H1 (cell line): Measurements from ENCODE around the gene USP17L11. TPM values are rescaled to one million over a fixed set of nuclear protein-coding genes. Genes with fewer than 3 reads are reported as not detected.
"Not testable (repeated sequence)": the region's sequence is repeated elsewhere in the genome, so short reads cannot be mapped to it uniquely, and the experiment has no call there.

ENCODE experiments used
- CTCF ChIA-PET: fragments of 300-600 bp; sonication (Branson Sonifier 250); formaldehyde crosslinking; loops from one replicate; lab custom pipeline; 2021; ENCODE audit not compliant: partially characterized antibody; lab: Charles Lee
- POLR2A ChIA-PET: fragments of 300-600 bp; sonication (Branson Sonifier 250); formaldehyde crosslinking; loops from one replicate; lab custom pipeline; 2021; ENCODE audit warnings: inconsistent platforms; ENCODE audit not compliant: partially characterized antibody; lab: Charles Lee
- DNase-seq, 2 experiments: peaks; one replicate each; pipeline versions ENCODE4 v3.0.0 to v3.0.0-alpha.2; 2010 to 2022; ENCODE audit warnings: low spot score in 2 of 2, low read depth in 1 of 2, mixed read lengths in 1 of 2
- FAIRE-seq: peaks from 2 replicates; lab custom pipeline; 2011; peaks lifted over from hg19 to GRCh38; lab: Jason Lieb, UNC
- H2AFZ ChIP-seq: 2 replicates; pipeline ENCODE4 v1.8.1; 2012; ENCODE audit warnings: low read length, inconsistent platforms
- H2AK5ac ChIP-seq: 2 replicates; pipeline ENCODE4 v1.6.1; 2013; ENCODE audit warnings: low read depth, low read length
- H2BK120ac ChIP-seq: replicated peaks from 2 replicates; pipeline ENCODE3; 2013; ENCODE audit warnings: low read depth, low read length, inconsistent platforms
- H2BK12ac ChIP-seq: 2 replicates; pipeline ENCODE4 v1.6.1; 2013; ENCODE audit warnings: low read depth, low read length
- H2BK15ac ChIP-seq: 2 replicates; pipeline ENCODE4 v1.6.1; 2013; ENCODE audit warnings: low read length
- H2BK20ac ChIP-seq: 2 replicates; pipeline ENCODE4 v1.6.1; 2013; ENCODE audit warnings: low read length
- H2BK5ac ChIP-seq: 2 replicates; pipeline ENCODE4 v1.6.1; 2013; ENCODE audit warnings: low read depth, low read length
- H3K14ac ChIP-seq: 2 replicates; pipeline ENCODE4 v1.6.1; 2013; ENCODE audit warnings: inconsistent platforms; ENCODE audit not compliant: insufficient read length
- H3K18ac ChIP-seq: 2 replicates; pipeline ENCODE4 v1.6.1; 2013; ENCODE audit warnings: low read length; ENCODE audit errors: extremely low read depth
- H3K23ac ChIP-seq: 2 replicates; pipeline ENCODE4 v1.6.1; 2013; ENCODE audit warnings: inconsistent platforms; ENCODE audit not compliant: insufficient read length
- H3K23me2 ChIP-seq: 2 replicates; pipeline ENCODE4 v1.6.1; 2013; ENCODE audit warnings: low read depth, low read length
- H3K27ac ChIP-seq: 2 replicates; pipeline ENCODE4 v1.6.1; 2011; ENCODE audit warnings: low read depth, low read length, inconsistent platforms
- H3K27me3 ChIP-seq, 4 experiments: replicated peaks in 1 of 4; 1 replicate in 1 of 4; 2 replicates in 3 of 4; pipeline versions ENCODE4 v1.6.1 to v1.8.1; 2011 to 2013; ENCODE audit warnings: low read length in 3 of 4, mild to moderate bottlenecking in 3 of 4, inconsistent platforms in 2 of 4, mixed read lengths in 2 of 4, moderate library complexity in 1 of 4; ENCODE audit not compliant: control insufficient read depth in 3 of 4, insufficient read depth in 3 of 4; ENCODE audit errors: extremely low read depth in 1 of 4
- H3K36me3 ChIP-seq, 4 experiments: 2 replicates each; pipeline versions ENCODE4 v1.6.1 to v1.8.1; 2011 to 2013; ENCODE audit warnings: mild to moderate bottlenecking in 4 of 4, low read length in 3 of 4, moderate library complexity in 2 of 4, control low read depth in 1 of 4, inconsistent platforms in 1 of 4; ENCODE audit not compliant: insufficient read depth in 4 of 4, control insufficient read depth in 2 of 4
- H3K4ac ChIP-seq: replicated peaks from 2 replicates; pipeline ENCODE3; 2013; ENCODE audit warnings: low read length, low read depth, mixed read lengths, inconsistent platforms; ENCODE audit not compliant: insufficient read length
- H3K4me1 ChIP-seq, 4 experiments: replicated peaks in 1 of 4; 1 replicate in 1 of 4; 2 replicates in 3 of 4; pipeline versions ENCODE4 v1.6.1 to v1.8.1; 2011 to 2013; ENCODE audit warnings: low read length in 3 of 4, inconsistent platforms in 2 of 4, mixed read lengths in 1 of 4; ENCODE audit not compliant: insufficient read depth in 4 of 4, control insufficient read depth in 3 of 4
- H3K4me2 ChIP-seq, 2 experiments: 2 replicates each; pipeline versions ENCODE4 v1.6.1 to v1.8.1; 2011 to 2013; ENCODE audit warnings: low read depth in 2 of 2, low read length in 2 of 2, control low read depth in 1 of 2, inconsistent platforms in 1 of 2, mild to moderate bottlenecking in 1 of 2; ENCODE audit not compliant: insufficient read depth in 1 of 2
- H3K4me3 ChIP-seq, 4 experiments: fragments of 200-600, 300-600 bp in 1 of 4; sonication (generic), shearing (Covaris generic), sonication (Bioruptor Twin) in 1 of 4; 2 replicates each; pipeline versions ENCODE4 v1.5.1 to v1.8.1; 2011 to 2016; ENCODE audit warnings: low read length in 4 of 4, low read depth in 3 of 4, control low read depth in 2 of 4, inconsistent platforms in 2 of 4, mild to moderate bottlenecking in 2 of 4, mixed read lengths in 1 of 4, moderate library complexity in 1 of 4; ENCODE audit not compliant: insufficient read depth in 2 of 4; ENCODE audit errors: extremely low read depth in 1 of 4
- H3K56ac ChIP-seq: replicated peaks from 2 replicates; pipeline ENCODE3; 2013; ENCODE audit warnings: low read depth, mild to moderate bottlenecking, mixed read lengths, low read length, inconsistent platforms; ENCODE audit not compliant: insufficient read length
- H3K79me1 ChIP-seq: 2 replicates; pipeline ENCODE4 v1.6.1; 2013; ENCODE audit warnings: low read depth, low read length, control low read depth
- H3K79me2 ChIP-seq, 2 experiments: 2 replicates each; pipeline versions ENCODE4 v1.6.1 to v1.8.1; 2012 to 2013; ENCODE audit warnings: low read length in 2 of 2, mild to moderate bottlenecking in 2 of 2, inconsistent platforms in 1 of 2; ENCODE audit not compliant: insufficient read depth in 2 of 2, control insufficient read depth in 1 of 2
- H3K9ac ChIP-seq, 4 experiments: replicated peaks in 1 of 4; 1 replicate in 1 of 4; 2 replicates in 3 of 4; pipeline versions ENCODE4 v1.6.1 to v1.8.1; 2011 to 2013; ENCODE audit warnings: low read depth in 3 of 4, low read length in 3 of 4, control low read depth in 2 of 4, mild to moderate bottlenecking in 2 of 4, moderate library complexity in 2 of 4, inconsistent platforms in 1 of 4; ENCODE audit errors: extremely low read depth in 1 of 4
- H3K9me3 ChIP-seq, 2 experiments: 2 replicates each; pipeline versions ENCODE4 v1.6.1 to v1.8.1; 2012 to 2013; ENCODE audit warnings: mild to moderate bottlenecking in 2 of 2, moderate library complexity in 2 of 2, control low read depth in 1 of 2, inconsistent platforms in 1 of 2, low read depth in 1 of 2, low read length in 1 of 2, mixed read lengths in 1 of 2; ENCODE audit not compliant: insufficient read depth in 2 of 2
- H4K20me1 ChIP-seq, 2 experiments: replicated peaks in 1 of 2; 2 replicates each; pipeline versions ENCODE3 to v1.8.1; 2011 to 2013; ENCODE audit warnings: inconsistent platforms in 2 of 2, low read length in 2 of 2, mild to moderate bottlenecking in 1 of 2; ENCODE audit not compliant: insufficient read depth in 2 of 2, control insufficient read depth in 1 of 2
- H4K5ac ChIP-seq: 2 replicates; pipeline ENCODE4 v1.6.1; 2013; ENCODE audit warnings: low read length, low read depth, mixed read lengths, inconsistent platforms; ENCODE audit not compliant: insufficient read length
- H4K8ac ChIP-seq: 2 replicates; pipeline ENCODE4 v1.8.0; 2013; ENCODE audit warnings: mild to moderate bottlenecking, moderate library complexity, low read length, inconsistent platforms; ENCODE audit not compliant: insufficient read depth; ENCODE audit errors: extremely low read depth
- H4K91ac ChIP-seq: replicated peaks from 2 replicates; pipeline ENCODE3; 2013; ENCODE audit warnings: low read length, mixed read lengths, inconsistent platforms; ENCODE audit not compliant: insufficient read length
- WGBS, 2 experiments: shearing (Covaris generic) in 1 of 2; methylation state at CpG; one replicate each; pipeline versions ENCODE4 v1.1.6 to v1.1.7; 2013 to 2015; ENCODE audit warnings: low lambda C conversion rate in 2 of 2, mixed read lengths in 2 of 2, inconsistent platforms in 1 of 2, low coverage in 1 of 2, missing lambda C conversion rate in 1 of 2; ENCODE audit not compliant: insufficient replicate concordance in 2 of 2, insufficient coverage in 1 of 2, insufficient read length in 1 of 2; ENCODE audit errors: extremely low coverage in 1 of 2, missing lambda C conversion rate in 1 of 2; 5-methylcytosine and 5-hydroxymethylcytosine counted together
- polyA plus RNA-seq, 7 experiments: library from polyadenylated mRNA; depleted of rRNA in 3 of 7; stranded (reverse) in 5 of 7; unstranded in 2 of 7; fragments of >200 nt in 5 of 7; fragments of 200-250 nt in 2 of 7; gene quantifications; 1 replicate in 5 of 7; 2 replicates in 1 of 7; 4 replicates in 1 of 7; pipeline versions ENCODE4 v1.2.1 to v1.2.3, GENCODE V29; 2011 to 2013; ENCODE audit warnings: missing spikeins in 2 of 7, mixed read lengths in 2 of 7
- total RNA-seq: library from RNA; stranded (reverse); fragmentation: NEBNext Ultra II Directional; extraction: Animal tissue kit (Norgen Biotek cat#: 25700); gene quantifications from 2 replicates; pipeline ENCODE4 v1.2.1, GENCODE V29; 2021

Gene USP17L11
- total and polyA plus RNA-seq, 2 of the 8 experiments (the other 6 are each of a cell fraction or from before 2014, with no cell fraction given) = not detected

DNA sequence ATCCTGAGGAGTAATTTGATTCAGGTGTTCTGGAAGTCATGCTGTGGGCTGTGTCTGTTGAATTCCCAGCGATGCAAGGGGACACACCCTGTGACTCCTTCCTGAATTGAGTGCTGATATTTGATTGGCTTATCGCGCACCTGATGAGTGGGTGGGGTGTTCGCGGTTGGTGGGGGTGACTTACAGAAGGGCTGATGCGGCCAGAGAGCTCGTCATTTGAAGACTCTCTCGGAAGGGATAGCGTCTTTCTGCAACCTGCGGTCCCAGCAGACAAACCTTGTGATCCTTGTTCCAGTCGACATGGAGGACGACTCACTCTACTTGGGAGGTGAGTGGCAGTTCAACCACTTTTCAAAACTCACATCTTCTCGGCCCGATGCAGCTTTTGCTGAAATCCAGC lies 28.4 kb downstream of the USP17L11 start, which contains the start of gene USP17L17:
Gene USP17L17 (plus strand): TSS at position 301 of the 400 bp plus-strand sequence. CDS start 0 bp downstream, at position 301.
- H3K4me2 ChIP-seq, H3K9ac ChIP-seq, H3K27ac ChIP-seq, CTCF ChIA-PET, H2BK5ac ChIP-seq, H4K91ac ChIP-seq, H3K79me1 ChIP-seq, H2AFZ ChIP-seq, H3K4me3 ChIP-seq, H3K27me3 ChIP-seq, H3K56ac ChIP-seq, POLR2A ChIA-PET, H3K36me3 ChIP-seq, H3K23ac ChIP-seq, FAIRE-seq, H3K23me2 ChIP-seq, H3K4me1 ChIP-seq, H2BK120ac ChIP-seq, H4K8ac ChIP-seq, H4K5ac ChIP-seq, H4K20me1 ChIP-seq, H2AK5ac ChIP-seq, H2BK15ac ChIP-seq, H3K14ac ChIP-seq, H3K79me2 ChIP-seq, H3K18ac ChIP-seq, H2BK20ac ChIP-seq, DNase-seq, H3K4ac ChIP-seq, H2BK12ac ChIP-seq: not testable (repeated sequence)
- WGBS, 2 experiments = 88% methylated on average over 6 of the region's 14 CpGs; no CpG with 5 or more reads in 1 of the 2 experiments
- peaks cover 3 to 12% of the 10 kb centered on the region in 2 experiments; a peak in 2 of 4 replicates for H3K9me3 ChIP-seq

GRCh38 chr4:9247953-9248680 lies 32.9 kb downstream of the USP17L11 start, which contains the start of gene USP17L18:
Gene USP17L18 (plus strand): TSS chr4:9248630. CDS start chr4:9248630, 0 bp downstream.
- H2BK20ac ChIP-seq, H2BK5ac ChIP-seq, H3K4me2 ChIP-seq, H4K5ac ChIP-seq, H3K14ac ChIP-seq, H3K4me3 ChIP-seq, DNase-seq, H4K8ac ChIP-seq, H3K79me2 ChIP-seq, H2AFZ ChIP-seq, H2BK120ac ChIP-seq, FAIRE-seq, H3K18ac ChIP-seq, POLR2A ChIA-PET, H3K23me2 ChIP-seq, CTCF ChIA-PET, H3K27me3 ChIP-seq, H3K9me3 ChIP-seq, H3K4me1 ChIP-seq, H3K27ac ChIP-seq, H2BK15ac ChIP-seq, H2AK5ac ChIP-seq, H3K9ac ChIP-seq, H3K36me3 ChIP-seq, H3K4ac ChIP-seq, H3K56ac ChIP-seq, H3K79me1 ChIP-seq, H4K91ac ChIP-seq, H2BK12ac ChIP-seq, H4K20me1 ChIP-seq, H3K23ac ChIP-seq: not testable (repeated sequence)
- WGBS, 2 experiments = 93% methylated on average over 22 of the region's 26 CpGs; no CpG with 5 or more reads in 1 of the 2 experiments
